GM21529 (cell line): ENCODE measurements around the gene TBCD.

Source experiments
- ATAC-seq: cut with Tn5 transposase; IDR thresholded peaks from one replicate; pipeline ENCODE4 v1.9.1; 2021; ENCODE audit not compliant: unreplicated experiment

Gene TBCD

DNA sequence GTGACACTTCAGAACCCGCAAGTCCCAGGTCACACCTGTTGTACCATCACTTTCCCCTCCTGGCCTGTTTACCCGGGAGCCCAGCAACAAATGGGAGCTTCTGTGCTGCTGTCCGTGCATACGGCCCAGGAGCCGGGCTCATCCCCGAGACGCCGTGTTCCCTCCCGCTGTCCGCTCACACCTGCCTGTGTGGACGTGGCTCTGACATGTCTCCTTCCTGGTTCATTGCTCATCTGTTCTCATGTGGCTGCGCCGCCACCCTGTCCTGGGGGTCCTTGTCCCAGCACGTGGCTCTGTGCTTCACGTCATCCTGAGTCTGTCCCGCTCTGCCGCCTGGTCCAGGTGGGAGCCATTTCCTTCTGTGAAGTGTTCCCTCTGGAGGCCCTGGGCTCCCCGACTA is 37.9 kb downstream of the TBCD start:
- no peak for ATAC-seq

GRCh38 chr17:82790391-82790790 is 38.5 kb downstream of the TBCD start:
- ATAC-seq = no peak

- ATAC-seq = no peak
Measured at GRCh38 chr17:82791532-82791931, 39.7 kb downstream of the TBCD start.

GRCh38 chr17:82793974-82794630 is 42.2 kb downstream of the TBCD start:
- ATAC-seq = no peak

GRCh38 chr17:82794781-82795482 is 43.1 kb downstream of the TBCD start:
- no peak for ATAC-seq

GRCh38 chr17:82795615-82796014 is 43.8 kb downstream of the TBCD start:
- no peak for ATAC-seq

GRCh38 chr17:82797061-82797460 is 45.2 kb downstream of the TBCD start:
- ATAC-seq = no peak

DNA sequence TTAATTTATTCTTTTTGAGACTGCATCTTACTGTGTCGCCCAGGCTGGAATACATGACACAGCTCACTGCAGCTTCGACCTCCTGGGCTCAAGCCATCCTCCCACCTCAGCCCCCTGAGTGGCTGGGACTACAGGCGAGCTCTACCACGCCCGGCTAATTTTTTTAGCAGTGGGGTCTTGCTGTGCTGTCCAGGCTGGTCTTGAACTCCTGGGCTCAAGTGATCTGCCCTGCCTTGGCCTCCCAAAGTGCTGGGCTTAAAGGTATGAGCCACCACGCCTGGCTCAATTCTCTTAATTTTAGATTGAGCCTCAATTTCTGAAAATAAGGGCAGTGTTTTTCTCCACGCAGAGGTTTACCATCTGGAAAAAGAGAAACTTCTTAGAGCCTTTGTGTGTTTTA is 46.9 kb downstream of the TBCD start:
- ATAC-seq = no peak

GRCh38 chr17:82799591-82799990 is 47.7 kb downstream of the TBCD start:
- no peak for ATAC-seq

GRCh38 chr17:82800885-82801284 is 49.0 kb downstream of the TBCD start:
- no peak for ATAC-seq

DNA sequence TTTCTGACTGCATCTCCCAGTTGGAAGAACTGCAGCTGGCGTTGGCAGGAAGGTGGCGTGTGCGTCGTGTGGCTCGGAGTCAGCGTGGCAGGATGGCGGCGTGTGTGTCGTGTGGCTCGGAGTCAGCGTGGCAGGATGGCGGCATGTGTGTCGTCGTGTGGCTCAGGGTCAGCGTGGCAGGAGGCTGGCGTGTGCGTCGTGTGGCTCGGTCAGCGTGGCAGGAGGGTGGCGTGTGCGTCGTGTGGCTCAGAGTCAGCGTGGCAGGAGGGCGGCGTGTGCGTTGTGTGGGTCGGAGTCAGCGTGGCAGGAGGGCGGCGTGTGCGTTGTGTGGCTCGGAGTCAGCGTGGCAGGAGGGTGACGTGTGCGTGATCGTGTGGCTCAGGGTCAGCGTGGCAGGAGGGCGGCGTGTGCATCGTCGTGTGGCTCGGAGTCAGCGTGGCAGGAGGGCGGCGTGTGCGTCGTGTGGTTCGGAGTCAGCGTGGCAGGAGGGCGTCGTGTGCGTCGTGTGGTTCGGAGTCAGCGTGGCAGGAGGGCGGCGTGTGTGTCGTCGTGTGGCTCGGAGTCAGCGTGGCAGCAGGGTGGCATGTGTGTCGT is 49.6 kb downstream of the TBCD start:
- no peak for ATAC-seq

DNA sequence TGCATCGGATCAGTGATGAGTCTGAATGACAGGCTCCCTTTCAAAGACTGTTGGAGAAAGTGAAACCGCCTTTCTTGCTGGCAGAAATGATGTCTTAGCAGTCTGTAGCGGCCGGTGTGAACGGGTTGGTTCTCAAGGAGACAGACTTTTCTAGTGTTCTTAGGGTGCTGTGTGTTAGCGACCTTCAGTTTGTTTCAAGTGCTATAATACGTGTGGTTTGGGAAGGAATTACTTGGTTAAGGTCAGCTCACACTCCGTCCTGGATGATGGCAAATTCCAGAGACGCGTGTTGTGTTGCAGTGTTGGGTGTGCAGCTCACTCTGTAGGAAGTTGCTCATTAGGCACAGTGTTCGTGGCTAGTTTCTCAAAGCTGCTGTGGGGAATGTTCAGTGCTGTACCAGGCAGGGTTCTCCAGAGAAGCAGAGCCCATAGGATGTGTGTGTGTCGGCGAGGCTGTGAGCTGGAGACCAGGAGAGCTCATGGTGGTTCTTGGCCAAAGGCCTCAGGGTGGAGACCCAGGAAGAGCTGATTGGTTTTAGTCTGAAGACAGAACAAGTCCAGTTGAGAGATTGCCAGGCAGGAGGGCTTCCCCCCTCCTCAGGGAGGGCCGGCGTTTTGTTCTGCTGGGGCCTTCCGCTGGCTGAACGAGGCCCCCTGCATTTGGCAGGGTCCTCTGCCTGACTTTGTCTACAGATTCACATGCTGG is 50.4 kb downstream of the TBCD start:
- ATAC-seq = no peak

- ATAC-seq = no peak
Measured at GRCh38 chr17:82803185-82803584, 51.3 kb downstream of the TBCD start.

DNA sequence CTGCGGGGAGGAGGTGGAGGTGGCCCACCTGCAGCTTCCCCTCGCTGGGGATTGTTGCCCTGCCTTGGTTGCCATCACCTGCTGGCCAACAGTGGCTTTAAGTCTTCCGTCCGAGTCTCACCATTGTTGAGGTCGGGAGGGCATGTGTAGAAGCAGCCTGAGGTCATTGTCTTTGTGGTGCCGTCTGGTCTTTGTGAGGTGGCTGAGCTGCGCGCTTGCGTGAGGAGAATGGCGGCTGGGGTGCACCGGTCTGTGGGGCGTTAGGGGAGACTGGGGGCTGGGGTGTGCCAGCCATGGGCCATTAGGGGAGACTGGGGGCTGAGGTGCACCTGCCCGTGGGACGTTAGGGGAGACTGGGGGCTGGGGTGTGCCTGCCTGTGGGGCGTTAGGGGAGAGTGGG is 51.7 kb downstream of the TBCD start:
- ATAC-seq = no peak

- no peak for ATAC-seq
Measured at GRCh38 chr17:82804442-82805191, 52.8 kb downstream of the TBCD start.

DNA sequence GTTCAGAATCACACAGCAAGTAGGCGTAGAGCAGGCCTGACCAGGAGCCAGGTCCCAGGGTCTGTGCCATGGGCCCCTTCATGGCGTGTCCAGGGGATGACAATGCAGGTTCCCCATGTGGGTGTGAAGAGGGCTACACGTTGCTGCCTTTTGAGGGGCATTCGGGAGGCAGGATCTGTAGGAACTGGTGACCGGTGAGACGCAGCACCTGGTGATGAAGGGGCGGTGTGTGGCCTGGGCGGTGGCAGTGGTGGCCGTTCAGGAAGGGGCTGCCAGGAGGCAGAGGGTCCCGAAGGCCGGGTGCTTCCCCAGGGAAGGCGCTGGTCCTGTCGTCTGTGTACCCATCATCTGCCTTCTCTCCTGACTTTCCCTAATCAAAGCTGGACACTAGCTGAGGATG is 53.4 kb downstream of the TBCD start:
- ATAC-seq = no peak

- no peak for ATAC-seq
Measured at GRCh38 chr17:82805823-82806222, 54.0 kb downstream of the TBCD start.

GRCh38 chr17:82806645-82807044 is 54.8 kb downstream of the TBCD start:
- ATAC-seq = no peak

- no peak for ATAC-seq
Measured at GRCh38 chr17:82807101-82807500, 55.2 kb downstream of the TBCD start.

GRCh38 chr17:82807562-82807961 is 55.7 kb downstream of the TBCD start:
- no peak for ATAC-seq

DNA sequence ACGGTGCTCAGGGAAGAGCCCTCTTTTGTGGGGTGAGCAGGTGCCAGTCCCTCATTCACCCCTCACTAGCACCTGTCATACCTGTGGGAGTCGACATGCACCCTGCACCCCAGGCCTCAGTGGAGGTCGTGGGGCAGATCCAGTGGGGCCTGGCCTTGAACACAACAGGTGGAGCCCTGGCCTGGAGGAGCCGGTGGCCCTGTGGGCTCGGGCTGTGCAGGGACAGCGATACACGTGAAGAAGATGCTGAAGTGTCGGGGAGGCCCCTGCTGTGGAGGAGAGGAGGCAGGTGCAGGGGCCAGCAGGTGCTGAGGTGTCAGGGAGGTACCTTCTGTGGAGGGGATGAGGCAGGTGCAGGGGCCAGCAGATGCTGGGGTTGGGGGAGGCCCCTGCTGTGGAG is 56.1 kb downstream of the TBCD start:
- ATAC-seq = no peak
